Activated T-helper 2 cell treated with anti-CD3 and anti-CD28 coated beads, Interferon-gamma antibody, Interleukin-2, Interleukin-4, amounts not matched to agents 10 μg/mL and 5 μg/mL and 100 μg/mL, durations not matched to agents 14 hours and 24 hours and 36 hours (primary cell): ENCODE data around the gene ACY1. TPM values are rescaled to one million over a fixed set of nuclear protein-coding genes. Genes with fewer than 3 reads are reported as not detected.

Experiments used
- DNase-seq: peaks from one replicate; pipeline ENCODE4 v3.0.0; 2021; ENCODE audit warnings: low spot score
- H3K27ac Mint-ChIP-seq: one replicate; pipeline ENCODE4 v1.8.0; 2021; ENCODE audit warnings: mixed read lengths
- H3K27me3 Mint-ChIP-seq: one replicate; pipeline ENCODE4 v1.8.0; 2021; ENCODE audit warnings: low read depth, mixed read lengths
- H3K36me3 Mint-ChIP-seq: one replicate; pipeline ENCODE4 v1.8.0; 2021; ENCODE audit warnings: low read depth, mixed read lengths
- H3K4me1 Mint-ChIP-seq: one replicate; pipeline ENCODE4 v1.8.0; 2021; ENCODE audit warnings: low read depth, mixed read lengths
- H3K4me3 Mint-ChIP-seq: one replicate; pipeline ENCODE4 v1.8.0; 2021; ENCODE audit warnings: low read depth, mild to moderate bottlenecking, moderate library complexity, mixed read lengths
- H3K9me3 Mint-ChIP-seq: one replicate; pipeline ENCODE4 v1.8.0; 2021; ENCODE audit warnings: mixed read lengths
- intact Hi-C: fragments of 100-400 bp; cut with micrococcal nuclease; formaldehyde crosslinking; loops from one replicate; pipeline ENCODE4 v1.15.1; 2023
- total RNA-seq: library from RNA; stranded (reverse); gene quantifications from 2 replicates; pipeline ENCODE4 v1.2.3, GENCODE V29; 2022

ACY1 gene
- total RNA-seq, 1 donor from 2014 or later = 62.8 TPM

DNA sequence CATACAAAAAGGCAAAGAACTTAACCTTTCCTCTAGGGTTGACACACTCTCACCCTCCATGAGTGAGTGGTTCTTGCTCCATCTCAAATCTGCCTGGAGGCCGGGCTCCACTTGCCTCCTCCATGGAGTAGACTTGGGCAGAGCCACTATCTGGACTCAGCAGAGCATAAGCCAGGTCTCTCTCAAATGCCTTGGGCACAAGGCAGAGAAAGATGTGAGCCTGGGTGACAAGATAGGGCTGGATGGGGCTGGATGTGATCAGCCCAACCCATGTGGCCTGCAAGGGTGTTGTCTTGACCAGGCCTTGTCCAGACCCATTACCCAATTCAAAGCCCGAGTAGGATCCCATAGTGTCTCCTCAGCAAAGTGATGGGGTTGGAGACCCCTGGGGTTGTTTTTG is 16.5 kb downstream of the ACY1 start:
- intact Hi-C loops = loop anchor here (2.0 to 5.0 kb wide), 2 partner anchors 53 to 197 kb away; partner anchors contain the start of gene ALAS1
- no peak for DNase-seq
- no peak overlapping the region for H3K27ac Mint-ChIP-seq
- H3K27me3 Mint-ChIP-seq = peaks cover 17% of the 10 kb centered on the region
- H3K4me1 Mint-ChIP-seq = peaks cover 8% of the 10 kb centered on the region
- peaks cover 10% of the 10 kb centered on the region for H3K36me3 Mint-ChIP-seq
- H3K9me3 Mint-ChIP-seq = no peaks in the 10 kb centered on the region
- no peak overlapping the region for H3K4me3 Mint-ChIP-seq

DNA sequence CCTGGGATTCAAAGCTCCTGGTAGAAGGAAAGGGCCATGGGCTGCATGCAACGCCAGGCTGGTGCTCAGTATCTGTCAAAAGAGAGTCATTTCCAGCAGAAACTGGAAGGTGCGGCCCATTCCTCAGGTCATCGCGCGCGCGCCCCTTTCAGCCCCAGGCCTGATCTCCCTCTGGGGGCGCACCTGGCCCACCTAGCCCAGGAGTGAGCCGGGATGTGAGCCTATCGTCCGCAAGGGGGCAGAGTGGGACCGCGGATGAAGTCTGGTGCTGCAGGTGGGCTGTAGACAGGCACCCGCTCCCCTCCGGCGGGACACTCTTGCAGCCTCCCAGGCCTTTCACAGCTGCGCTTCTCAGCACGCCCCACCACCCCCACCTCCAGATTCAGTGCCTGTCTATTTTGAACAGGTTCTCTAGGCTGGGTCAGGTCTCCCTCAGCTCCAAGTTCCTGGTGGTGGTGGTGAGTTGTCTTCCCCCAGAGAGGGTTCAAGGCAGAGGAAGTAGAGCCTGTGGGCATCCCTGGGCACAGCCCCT is 18.2 kb downstream of the ACY1 start:
- peaks cover 17% of the 10 kb centered on the region for H3K27me3 Mint-ChIP-seq
- peak; percentile 77 for DNase-seq
- H3K4me1 Mint-ChIP-seq = peaks cover 13% of the 10 kb centered on the region
- intact Hi-C loops = loop anchor here (1.0 to 2.0 kb wide), 3 partner anchors 51 to 143 kb away; no protein-coding TSS in a partner anchor
- H3K9me3 Mint-ChIP-seq = no peaks in the 10 kb centered on the region
- no peaks in the 10 kb centered on the region for H3K36me3 Mint-ChIP-seq
- H3K27ac Mint-ChIP-seq = no peak overlapping the region
- H3K4me3 Mint-ChIP-seq = no peak overlapping the region

DNA sequence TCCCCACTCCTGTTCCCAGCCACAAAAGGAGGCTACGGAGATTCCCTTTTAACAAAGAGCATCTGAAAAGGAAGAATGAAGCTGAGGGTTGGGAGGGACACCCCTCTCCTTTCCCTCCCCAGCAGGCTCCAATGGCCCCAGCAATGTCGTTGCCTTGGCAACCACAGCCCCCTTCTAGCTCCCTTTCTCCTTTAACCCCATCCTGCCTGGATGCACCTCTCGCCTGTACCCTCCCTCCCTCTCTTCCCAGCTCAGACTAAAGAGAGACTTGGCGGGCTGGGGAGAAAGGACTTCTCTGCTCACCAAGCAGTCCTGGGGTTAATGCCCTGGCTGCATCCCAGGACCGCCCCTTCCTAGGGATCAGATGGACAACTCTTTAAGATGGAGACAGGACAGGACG is 19.4 kb downstream of the ACY1 start:
- Mint-ChIP-seq H3K36me3 (no peaks in the 10 kb centered on the region), H3K9me3 (no peaks in the 10 kb centered on the region), H3K27ac (no peak overlapping the region), H3K4me3 (no peak overlapping the region), H3K4me1 (peaks cover 15% of the 10 kb centered on the region), H3K27me3 (peaks cover 14% of the 10 kb centered on the region)
- DNase-seq = no peak
- intact Hi-C loops = no loop called here

DNA sequence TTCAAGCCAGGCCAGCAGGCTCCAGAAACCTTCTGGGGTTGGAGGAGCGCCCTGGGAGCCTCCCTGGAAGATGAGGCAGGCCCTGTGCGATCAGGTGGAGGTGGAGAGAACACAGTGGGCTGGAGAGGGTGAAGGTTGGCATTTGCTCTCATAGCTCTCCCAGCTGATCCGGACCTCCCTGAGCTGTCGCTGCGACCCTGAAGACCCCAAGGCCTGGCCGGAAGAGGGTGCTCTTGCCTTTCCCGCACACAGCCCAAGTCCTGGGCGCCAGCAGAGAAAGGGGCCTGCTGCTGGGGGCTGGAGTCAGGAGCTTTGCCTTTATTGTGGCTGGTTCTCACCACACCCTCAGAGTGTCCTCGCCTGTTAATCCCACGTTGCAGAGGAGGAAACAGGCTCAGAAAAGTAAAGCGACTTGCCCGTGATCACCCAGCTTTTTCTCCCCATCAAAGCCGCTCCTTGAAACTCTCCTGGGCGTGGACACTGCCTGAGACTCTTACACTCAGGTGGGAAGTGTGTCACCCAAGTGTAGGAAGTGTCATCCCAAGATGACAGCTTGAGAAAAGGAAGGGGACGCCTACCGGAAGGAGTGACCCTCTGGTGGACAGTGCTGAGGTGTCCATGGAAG is 20.9 kb downstream of the ACY1 start:
- DNase-seq = no peak
- Mint-ChIP-seq H3K9me3 (no peaks in the 10 kb centered on the region), H3K4me1 (peaks cover 13% of the 10 kb centered on the region), H3K36me3 (no peaks in the 10 kb centered on the region), H3K4me3 (no peak overlapping the region), H3K27me3 (peaks cover 8% of the 10 kb centered on the region), H3K27ac (no peak overlapping the region)
- intact Hi-C loops = no loop called here

DNA sequence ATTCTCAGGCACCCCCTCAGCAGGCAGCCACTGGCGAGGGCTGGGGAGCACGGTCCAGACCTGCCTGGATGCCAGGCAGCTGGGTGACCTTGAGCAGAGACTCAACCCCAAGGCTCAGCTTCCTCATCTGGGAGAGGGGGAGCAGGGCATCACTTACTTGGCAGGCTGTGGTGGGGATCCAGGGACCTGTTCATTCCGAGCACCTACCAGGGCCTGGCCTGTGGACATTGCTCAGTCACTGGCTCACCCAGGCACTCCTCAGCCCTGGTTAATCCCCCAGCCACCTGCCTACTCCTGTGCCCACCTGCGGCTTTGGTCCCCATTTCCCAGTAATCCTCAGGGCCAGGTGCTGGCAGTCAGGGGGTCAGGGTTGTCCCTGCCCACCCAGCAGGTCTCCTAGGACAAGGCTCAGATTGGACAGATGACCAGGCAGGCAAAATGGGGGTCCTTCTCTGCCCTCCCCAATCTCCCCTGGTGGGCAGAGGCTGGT is 21.6 kb downstream of the ACY1 start:
- Mint-ChIP-seq H3K4me1 (peaks cover 13% of the 10 kb centered on the region), H3K4me3 (no peak overlapping the region), H3K27me3 (peaks cover 3% of the 10 kb centered on the region), H3K27ac (no peak overlapping the region), H3K9me3 (no peaks in the 10 kb centered on the region), H3K36me3 (no peaks in the 10 kb centered on the region)
- intact Hi-C loops = no loop called here
- no peak for DNase-seq

DNA sequence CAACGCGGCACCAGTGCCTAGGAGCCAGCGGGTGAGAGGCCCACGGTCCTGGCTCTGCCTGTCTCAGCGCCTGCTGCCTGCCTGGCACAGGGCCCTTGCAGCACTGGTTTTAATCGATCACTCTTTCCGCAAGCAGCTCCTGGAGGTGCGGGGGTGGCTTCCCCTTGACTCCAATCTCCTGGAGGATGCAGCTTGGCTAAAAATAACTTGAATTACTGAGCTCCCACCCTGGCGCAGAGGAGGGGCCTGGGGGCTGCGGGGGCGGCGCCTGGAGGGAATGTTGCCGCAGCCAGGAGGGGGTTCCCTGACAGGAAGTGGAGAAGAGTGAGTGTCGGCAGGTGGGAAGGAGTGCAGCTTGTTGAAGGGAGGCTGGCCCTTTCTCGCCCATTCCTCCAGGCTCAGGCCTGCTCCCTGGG is 22.2 kb downstream of the ACY1 start:
- no peaks in the 10 kb centered on the region for H3K9me3 Mint-ChIP-seq
- peaks cover 4% of the 10 kb centered on the region for H3K27me3 Mint-ChIP-seq
- H3K4me1 Mint-ChIP-seq = peaks cover 13% of the 10 kb centered on the region
- intact Hi-C loops = no loop called here
- no peak for DNase-seq
- no peak overlapping the region for H3K4me3 Mint-ChIP-seq
- no peaks in the 10 kb centered on the region for H3K36me3 Mint-ChIP-seq
- H3K27ac Mint-ChIP-seq = no peak overlapping the region

DNA sequence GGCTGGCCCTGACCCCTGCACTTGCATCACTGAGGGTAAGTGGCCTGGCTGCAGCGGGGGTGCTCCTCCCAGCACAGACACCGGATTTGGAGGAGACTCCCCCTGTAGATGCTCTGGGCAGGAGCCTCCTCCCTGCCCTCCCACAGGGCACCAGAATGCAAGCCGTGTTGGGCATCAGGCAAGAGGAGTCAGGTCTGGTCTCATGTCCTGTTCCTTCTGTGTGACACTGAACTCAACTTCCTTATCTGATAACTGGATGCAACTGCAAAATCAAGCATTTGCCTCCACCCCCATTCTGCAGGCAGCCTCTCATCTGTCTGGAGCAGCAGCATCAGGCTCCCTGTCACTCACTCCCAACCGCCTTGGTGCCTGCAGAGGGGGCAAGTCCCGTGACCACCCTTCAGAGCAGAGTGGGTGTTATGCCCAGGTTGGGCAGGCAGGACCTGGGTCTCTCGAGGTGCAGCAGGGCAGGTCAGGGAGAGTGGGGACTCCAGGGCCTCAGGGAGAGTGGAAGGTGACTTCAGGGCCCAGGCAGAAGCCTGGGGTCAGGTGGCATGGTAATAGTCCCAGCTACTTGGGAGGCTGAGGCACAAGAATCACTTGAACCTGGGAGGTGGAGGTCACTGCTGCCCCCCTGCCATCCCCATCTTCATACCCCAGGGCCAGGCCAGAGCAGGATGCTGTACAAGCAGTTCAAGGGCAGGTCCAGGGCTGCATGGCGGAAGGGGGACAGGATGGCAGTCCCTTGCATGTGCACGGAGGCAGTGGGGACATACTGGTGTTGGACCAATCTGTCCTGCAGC is 22.9 kb downstream of the ACY1 start:
- Mint-ChIP-seq H3K27me3 (peaks cover 4% of the 10 kb centered on the region), H3K4me1 (peaks cover 13% of the 10 kb centered on the region), H3K9me3 (no peaks in the 10 kb centered on the region), H3K36me3 (no peaks in the 10 kb centered on the region), H3K27ac (no peak overlapping the region), H3K4me3 (no peak overlapping the region)
- intact Hi-C loops = no loop called here
- DNase-seq = no peak

DNA sequence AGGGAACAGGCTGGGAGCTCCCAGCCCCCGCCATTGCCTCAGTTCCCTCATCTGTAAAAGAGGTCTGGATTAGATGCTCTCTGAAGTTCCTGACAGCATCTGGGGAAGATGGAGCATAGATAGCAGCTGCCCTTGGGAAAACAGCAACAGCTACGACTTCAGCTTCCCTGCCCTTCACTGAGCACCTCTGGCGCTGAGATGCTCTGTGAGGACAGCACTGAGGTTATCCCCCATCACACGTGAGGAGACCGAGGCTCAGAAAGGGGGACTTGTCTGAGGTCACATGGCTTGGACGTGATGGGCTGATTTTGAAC is 23.4 kb downstream of the ACY1 start:
- Mint-ChIP-seq H3K27me3 (peaks cover 4% of the 10 kb centered on the region), H3K9me3 (no peaks in the 10 kb centered on the region), H3K4me3 (no peak overlapping the region), H3K27ac (no peak overlapping the region), H3K36me3 (no peaks in the 10 kb centered on the region), H3K4me1 (peaks cover 11% of the 10 kb centered on the region)
- intact Hi-C loops = no loop called here
- DNase-seq = no peak

DNA sequence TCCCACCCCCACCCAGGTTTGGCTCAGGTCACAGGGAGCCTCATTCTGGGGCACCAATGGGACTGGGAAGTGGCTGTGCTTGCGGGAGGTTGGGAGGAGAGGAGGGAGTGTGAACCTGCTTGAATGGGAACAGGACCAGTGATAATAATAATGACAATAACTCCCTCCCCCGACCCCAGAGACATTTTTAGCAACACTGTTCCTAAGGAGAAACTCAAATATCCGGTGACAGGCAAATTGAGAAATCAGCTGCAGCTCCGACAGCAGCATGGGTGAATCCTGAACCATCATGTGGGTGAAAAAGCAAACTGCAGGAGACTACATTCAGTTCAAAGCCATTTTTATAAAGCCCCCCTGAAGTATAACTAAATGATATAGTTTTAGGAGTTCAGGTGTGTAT is 24.0 kb downstream of the ACY1 start:
- Mint-ChIP-seq H3K4me3 (no peak overlapping the region), H3K27ac (no peak overlapping the region), H3K36me3 (no peaks in the 10 kb centered on the region), H3K4me1 (peaks cover 9% of the 10 kb centered on the region), H3K27me3 (peaks cover 5% of the 10 kb centered on the region), H3K9me3 (no peaks in the 10 kb centered on the region)
- DNase-seq = no peak
- intact Hi-C loops = no loop called here

DNA sequence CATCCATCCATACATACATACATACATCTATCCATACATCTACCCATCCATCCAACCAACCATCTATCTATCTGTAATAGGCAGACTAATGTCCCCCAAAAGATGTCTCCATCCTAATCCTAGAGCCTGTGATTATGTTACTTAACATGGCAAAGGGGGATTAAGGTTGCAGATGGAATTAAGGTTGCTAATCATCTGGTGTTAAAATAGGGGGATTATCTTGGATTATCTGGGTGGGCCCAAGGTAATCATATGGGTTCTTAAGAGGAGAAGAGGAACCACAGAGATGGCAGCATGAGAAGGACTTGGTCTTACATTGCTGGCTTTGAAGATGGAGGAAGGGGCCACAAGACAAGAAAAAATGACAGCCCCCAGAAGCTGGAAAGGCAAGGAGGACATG is 27.1 kb downstream of the ACY1 start:
- H3K27ac Mint-ChIP-seq = no peak overlapping the region
- intact Hi-C loops = no loop called here

DNA sequence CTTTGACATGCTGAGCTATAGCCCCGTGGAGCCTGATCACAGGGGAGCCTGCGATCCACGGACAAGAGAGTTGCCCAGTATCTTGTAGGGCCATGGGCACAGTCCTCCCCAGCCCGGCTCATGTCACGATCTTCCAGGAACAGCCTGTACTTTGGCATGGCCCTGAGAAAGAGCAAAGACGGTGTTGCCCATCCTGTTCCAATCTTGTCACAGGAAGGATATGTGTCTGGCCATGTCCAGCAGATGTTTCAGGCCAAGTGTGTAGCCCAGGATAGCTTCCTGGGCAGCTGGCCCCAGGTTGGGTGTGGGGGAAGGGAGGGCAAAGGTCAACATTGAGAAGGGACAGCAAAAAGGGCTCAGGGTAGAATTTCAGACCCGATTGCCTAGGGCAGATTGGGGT is 29.4 kb downstream of the ACY1 start:
- Mint-ChIP-seq H3K36me3 (no peaks in the 10 kb centered on the region), H3K4me1 (no peaks in the 10 kb centered on the region), H3K27me3 (peaks cover 4% of the 10 kb centered on the region), H3K9me3 (no peaks in the 10 kb centered on the region), H3K27ac (no peak overlapping the region), H3K4me3 (no peak overlapping the region)
- DNase-seq = no peak
- intact Hi-C loops = no loop called here

More for the DNA sequence above, 27.1 kb downstream of the ACY1 start:
- no peaks in the 10 kb centered on the region for H3K36me3 Mint-ChIP-seq
- H3K4me3 Mint-ChIP-seq = no peak overlapping the region
- H3K9me3 Mint-ChIP-seq = no peaks in the 10 kb centered on the region
- no peak for DNase-seq
- peaks cover 8% of the 10 kb centered on the region for H3K4me1 Mint-ChIP-seq
- H3K27me3 Mint-ChIP-seq = peaks cover 4% of the 10 kb centered on the region

DNA sequence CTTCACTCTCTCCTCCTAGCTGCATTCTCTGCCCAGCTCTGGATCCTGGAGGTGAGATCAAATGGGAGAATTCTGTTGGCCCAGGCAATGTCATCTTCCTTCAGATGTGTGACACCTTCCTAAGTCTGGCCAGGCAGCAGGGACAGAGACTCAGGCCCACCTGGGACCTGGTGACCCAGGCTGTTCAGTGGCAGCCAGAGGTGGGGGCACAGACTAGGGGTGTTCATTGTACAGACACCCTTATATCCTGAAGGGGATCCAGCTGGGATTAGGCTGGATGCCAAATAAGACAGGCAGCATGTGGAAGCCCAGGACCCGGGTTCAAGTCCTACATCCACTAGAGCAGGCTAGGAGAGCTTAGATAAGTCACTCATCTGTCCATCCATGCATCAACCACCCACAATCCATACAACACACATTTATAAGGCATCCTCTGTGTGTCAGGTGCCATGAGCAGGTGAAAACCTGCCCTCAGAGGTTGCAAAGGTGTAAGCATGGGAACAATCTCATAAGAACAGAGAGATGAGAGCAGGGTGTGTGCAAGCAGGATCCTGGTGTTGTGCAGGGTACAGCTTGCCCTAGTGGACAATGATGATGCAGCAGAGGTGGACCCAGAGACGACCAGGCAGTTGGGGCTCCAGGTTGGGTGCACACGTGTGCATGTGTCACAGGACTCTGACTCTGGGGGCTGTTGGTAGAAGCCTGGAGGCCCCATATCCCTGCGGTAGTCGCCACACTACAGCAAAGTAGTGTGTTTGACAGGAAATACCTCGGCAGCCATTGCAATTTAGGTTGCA is 30.7 kb downstream of the ACY1 start:
- Mint-ChIP-seq H3K9me3 (no peaks in the 10 kb centered on the region), H3K27ac (no peak overlapping the region), H3K4me1 (no peaks in the 10 kb centered on the region), H3K4me3 (no peak overlapping the region), H3K36me3 (no peaks in the 10 kb centered on the region), H3K27me3 (peaks cover 4% of the 10 kb centered on the region)
- DNase-seq = no peak
- intact Hi-C loops = no loop called here
